GM12874 (cell line): ENCODE results near the gene NF1.

Experiments used
- CTCF ChIP-seq: IDR thresholded peaks from 2 replicates; pipeline ENCODE4 v1.5.1; 2011; ENCODE audit warnings: low read depth, mild to moderate bottlenecking, control low read depth, low read length, moderate library complexity; ENCODE audit not compliant: insufficient read depth

The NF1 gene

GRCh38 chr17:31314782-31315100, 220.0 kb downstream of the NF1 start:
- TF ChIP-seq CTCF: no peak

DNA sequence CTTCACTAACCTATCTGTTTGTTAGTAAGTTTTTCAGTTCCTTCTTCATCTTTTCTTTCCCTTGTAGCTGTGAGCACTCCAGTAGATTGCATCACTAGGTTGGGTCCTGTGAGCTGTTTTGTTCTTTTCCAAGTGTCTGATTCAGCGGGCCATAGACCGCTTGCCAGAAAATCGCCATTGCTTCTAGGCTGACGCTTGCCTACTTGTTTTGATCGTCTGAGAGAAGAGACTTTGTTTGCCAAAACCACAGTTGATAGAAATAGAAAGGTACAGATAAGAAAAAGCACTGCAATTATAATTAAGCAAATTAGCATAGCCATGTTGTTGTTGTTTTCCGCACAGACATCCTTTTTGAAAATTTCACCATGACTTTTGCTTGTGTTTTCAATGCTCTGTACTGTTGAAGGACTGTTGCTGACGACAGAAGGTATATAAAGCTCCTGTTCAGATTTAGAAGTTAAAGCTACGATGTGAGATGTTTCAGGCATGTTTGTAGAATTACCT, 223.6 kb downstream of the NF1 start:
- no peak for TF ChIP-seq CTCF

- no peak for TF ChIP-seq CTCF
These were observed 224.3 kb downstream of the NF1 start for GRCh38 chr17:31318851-31319661.

DNA sequence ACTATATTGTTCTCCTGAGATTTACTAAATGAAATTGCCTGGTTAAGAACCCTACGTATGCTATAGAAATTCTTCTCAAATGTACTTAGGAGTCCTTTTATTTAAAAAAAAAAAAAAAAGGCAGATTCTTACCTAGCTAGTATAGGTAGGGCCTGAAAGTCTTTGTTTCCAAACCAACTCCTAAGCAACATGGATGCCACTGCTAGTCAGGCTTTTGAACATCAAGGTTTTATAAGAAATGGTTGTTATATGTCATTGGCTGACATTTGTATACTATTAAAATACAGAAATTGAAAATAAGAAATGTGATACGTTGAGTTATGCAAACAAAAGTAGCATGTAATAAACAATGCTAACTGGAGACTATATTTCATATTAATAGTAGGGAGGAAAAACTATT, 225.5 kb downstream of the NF1 start:
- TF ChIP-seq CTCF: no peak

- no peak for TF ChIP-seq CTCF
These were observed 226.0 kb downstream of the NF1 start for GRCh38 chr17:31320791-31321190.

DNA sequence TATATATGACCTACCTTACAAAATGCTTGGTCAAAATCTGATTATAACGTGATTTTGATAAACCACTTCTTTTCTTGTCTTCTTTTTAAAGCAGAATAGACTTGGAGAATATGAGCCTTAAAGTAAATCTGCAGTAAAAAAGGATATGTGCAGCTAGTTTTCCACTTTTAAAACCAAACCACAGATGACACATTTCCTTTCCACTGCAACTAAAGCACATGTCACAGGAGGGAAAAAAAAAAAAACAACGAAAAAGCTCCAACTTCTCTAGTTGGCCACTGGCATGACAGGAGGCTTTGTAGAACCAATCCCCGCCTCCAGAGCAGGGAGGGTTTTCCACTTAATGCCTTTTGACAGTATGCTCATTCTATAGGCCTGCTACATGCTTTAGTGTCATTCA, 226.7 kb downstream of the NF1 start, which contains the start of gene EVI2A:
TSS of gene EVI2A (minus strand) at position 142 of the 400 bp plus-strand sequence. CDS start 2,609 bp downstream, outside the sequence.
- no peak for TF ChIP-seq CTCF

DNA sequence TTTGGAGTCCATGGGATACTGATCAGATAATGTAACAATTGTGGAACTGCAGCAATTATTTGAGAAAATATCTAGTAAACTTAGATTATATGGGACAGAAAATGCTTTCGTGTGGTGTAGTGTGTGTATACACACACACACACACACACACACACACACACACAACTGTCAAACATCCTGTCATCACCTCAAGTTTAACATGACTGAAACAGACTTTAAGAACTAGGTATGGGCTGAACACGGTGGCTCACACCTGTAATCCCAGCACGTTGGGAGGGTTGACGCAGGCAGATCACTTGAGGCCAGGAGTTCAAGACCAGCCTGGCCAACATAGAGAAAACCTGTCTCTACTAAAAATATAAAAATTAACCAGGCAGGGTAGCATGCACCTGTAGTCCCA, 227.2 kb downstream of the NF1 start:
- TF ChIP-seq CTCF: no peak
